Neural cell (in vitro differentiated cells): ENCODE data around the gene UBE2F. TPM values are rescaled to one million over a fixed set of nuclear protein-coding genes. Genes with fewer than 3 reads are reported as not detected.

Experiments used
- H2AFZ ChIP-seq: fragments of 200-600, 300-800 bp; sonication (generic), shearing (Covaris generic); 2 replicates; pipeline ENCODE4 v1.6.0; 2014; ENCODE audit warnings: low read depth, mild to moderate bottlenecking, antibody characterized with exemption, low read length, moderate library complexity
- H3F3A ChIP-seq: fragments of 200-600 bp; shearing (Covaris generic); 2 replicates; pipeline ENCODE4 v1.6.1; 2016; ENCODE audit warnings: mild to moderate bottlenecking, moderate library complexity, mixed read lengths, antibody characterized with exemption, low read length; ENCODE audit not compliant: insufficient read depth, poor library complexity, severe bottlenecking
- H3K27ac ChIP-seq: fragments of 200-600, 300-800 bp; sonication (generic), shearing (Covaris generic); 2 replicates; pipeline ENCODE4 v1.5.1; 2014; ENCODE audit warnings: mild to moderate bottlenecking, low read length, moderate library complexity
- H3K27me3 ChIP-seq: fragments of 300-800, 200-600 bp; sonication (generic), shearing (Covaris generic); 2 replicates; pipeline ENCODE4 v1.6.0; 2014; ENCODE audit warnings: mild to moderate bottlenecking, low read depth, low read length, moderate library complexity; ENCODE audit not compliant: insufficient read depth
- H3K36me3 ChIP-seq: fragments of 300-800, 200-600 bp; sonication (generic), shearing (Covaris generic); 2 replicates; pipeline ENCODE4 v1.5.1; 2014; ENCODE audit warnings: mild to moderate bottlenecking, antibody characterized with exemption, low read length, moderate library complexity; ENCODE audit not compliant: insufficient read depth
- H3K4me2 ChIP-seq: fragments of 300-800, 200-600 bp; sonication (generic), shearing (Covaris generic); 2 replicates; pipeline ENCODE4 v1.6.0; 2014; ENCODE audit warnings: mild to moderate bottlenecking, low read length
- H3K4me3 ChIP-seq: fragments of 300-800, 200-600 bp; sonication (generic), shearing (Covaris generic); 2 replicates; pipeline ENCODE4 v1.5.1; 2014; ENCODE audit warnings: mild to moderate bottlenecking, low read length, moderate library complexity
- H3K79me2 ChIP-seq: fragments of 200-600 bp; shearing (Covaris generic); replicated peaks from 2 replicates; pipeline ENCODE4 v1.6.0; 2014; ENCODE audit warnings: mild to moderate bottlenecking, low read length, moderate library complexity; ENCODE audit not compliant: insufficient read depth
- H3K9ac ChIP-seq: fragments of 300-800, 200-600 bp; sonication (generic), shearing (Covaris generic); 2 replicates; pipeline ENCODE4 v1.6.1; 2016; ENCODE audit warnings: mild to moderate bottlenecking, low read length, mixed read lengths
- H3K9me2 ChIP-seq: fragments of 200-600 bp; shearing (Covaris generic); 2 replicates; pipeline ENCODE4 v1.6.1; 2016; ENCODE audit warnings: mild to moderate bottlenecking, low read length, mixed read lengths; ENCODE audit not compliant: insufficient read depth
- H3K9me3 ChIP-seq: fragments of 200-600, 300-800 bp; sonication (generic), shearing (Covaris generic); 2 replicates; pipeline ENCODE4 v1.6.1; 2016; ENCODE audit warnings: mild to moderate bottlenecking, mixed run types, low read length, moderate library complexity, mixed read lengths
- H4K20me1 ChIP-seq: fragments of 200-600 bp; shearing (Covaris generic); 2 replicates; pipeline ENCODE4 v1.6.1; 2016; ENCODE audit warnings: mild to moderate bottlenecking, mixed run types; ENCODE audit not compliant: insufficient read depth
- CTCF ChIP-seq: fragments of 450-650 bp; IDR thresholded peaks from 2 replicates; pipeline ENCODE4 v1.5.1; 2014; ENCODE audit warnings: antibody characterized with exemption, mild to moderate bottlenecking, moderate library complexity; ENCODE audit not compliant: poor library complexity, severe bottlenecking
- EP300 ChIP-seq: fragments of 450-650 bp; conservative IDR thresholded peaks from 2 replicates; pipeline ENCODE4 v1.6.1; 2014; ENCODE audit warnings: antibody characterized with exemption, mild to moderate bottlenecking, moderate library complexity; ENCODE audit not compliant: poor library complexity, severe bottlenecking
- EZH2 ChIP-seq: fragments of 200-600, 300-800 bp; shearing (Covaris generic), sonication (generic); IDR thresholded peaks from 2 replicates; pipeline ENCODE4 v1.6.1; 2014; ENCODE audit warnings: antibody characterized with exemption, low read length, borderline replicate concordance, mild to moderate bottlenecking; ENCODE audit not compliant: insufficient read depth, poor library complexity, severe bottlenecking
- MXI1 ChIP-seq: fragments of 450-650 bp; conservative IDR thresholded peaks from 2 replicates; pipeline ENCODE4 v1.6.1; 2014; ENCODE audit warnings: antibody characterized with exemption, mild to moderate bottlenecking; ENCODE audit not compliant: poor library complexity, severe bottlenecking
- POLR2AphosphoS5 ChIP-seq: IDR thresholded peaks from 2 replicates; pipeline ENCODE4 v1.6.1; 2012
- RAD21 ChIP-seq: fragments of 450-650 bp; conservative IDR thresholded peaks from 2 replicates; pipeline ENCODE4 v1.6.1; 2014; ENCODE audit warnings: antibody characterized with exemption, mild to moderate bottlenecking, moderate library complexity
- REST ChIP-seq: IDR thresholded peaks from 2 replicates; pipeline ENCODE4 v1.6.1; 2012; ENCODE audit warnings: borderline replicate concordance
- SMC3 ChIP-seq: fragments of 450-650 bp; conservative IDR thresholded peaks from 2 replicates; pipeline ENCODE4 v1.6.1; 2014; ENCODE audit warnings: antibody characterized with exemption, mild to moderate bottlenecking, moderate library complexity; ENCODE audit not compliant: poor library complexity
- TAF1 ChIP-seq: IDR thresholded peaks from 2 replicates; pipeline ENCODE4 v1.6.1; 2012; ENCODE audit warnings: low read depth
- polyA plus RNA-seq: library from polyadenylated mRNA; depleted of rRNA; stranded (reverse); fragments of >200 nt; gene quantifications from 2 replicates; pipeline ENCODE4 v1.2.3, GENCODE V29; 2014

The UBE2F gene
- polyA plus RNA-seq, 1 donor from 2014 or later = 65.7 TPM

- no peaks in the 10 kb centered on the region for H3F3A ChIP-seq
- no peaks in the 10 kb centered on the region for H4K20me1 ChIP-seq
- H3K27me3 ChIP-seq = no peaks in the 10 kb centered on the region
- no peak overlapping the region for H3K4me3 ChIP-seq
- no peaks in the 10 kb centered on the region for H3K36me3 ChIP-seq
- no peak overlapping the region for H3K27ac ChIP-seq
- H3K9me3 ChIP-seq = no peaks in the 10 kb centered on the region
- H3K9ac ChIP-seq = no peak overlapping the region
- H2AFZ ChIP-seq = no peak overlapping the region
- H3K9me2 ChIP-seq = no peaks in the 10 kb centered on the region
- H3K79me2 ChIP-seq = no peaks in the 10 kb centered on the region
- no peak for TF ChIP-seq REST
- TF ChIP-seq CTCF = no peak
- TF ChIP-seq EZH2 = no peak
- no peak for TF ChIP-seq TAF1
- no peak for TF ChIP-seq RAD21
- TF ChIP-seq EP300 = no peak
- TF ChIP-seq MXI1 = no peak
- TF ChIP-seq SMC3 = no peak
- no peak for TF ChIP-seq POLR2AphosphoS5
- H3K4me2 ChIP-seq = no peak overlapping the region
Measured at GRCh38 chr2:238063414-238064189, 96.8 kb downstream of the UBE2F start.

- Histone ChIP-seq H3K9me3 (no peaks in the 10 kb centered on the region), H3K4me3 (no peak overlapping the region), H2AFZ (no peak overlapping the region), H3K9ac (no peak overlapping the region), H3K27ac (no peak overlapping the region), H3K79me2 (no peaks in the 10 kb centered on the region), H4K20me1 (no peaks in the 10 kb centered on the region), H3K27me3 (no peaks in the 10 kb centered on the region), H3K4me2 (no peak overlapping the region), H3F3A (no peaks in the 10 kb centered on the region), H3K9me2 (no peaks in the 10 kb centered on the region), H3K36me3 (no peaks in the 10 kb centered on the region)
- TF ChIP-seq POLR2AphosphoS5 (no peak), SMC3 (no peak), REST (no peak), EZH2 (no peak), RAD21 (no peak), TAF1 (no peak), MXI1 (no peak), CTCF (no peak), EP300 (no peak)
Measured at GRCh38 chr2:238064376-238064775, 97.6 kb downstream of the UBE2F start.
